ENCODE data around the gene GPC2. TPM values are rescaled to one million over a fixed set of nuclear protein-coding genes. Genes with fewer than 3 reads are reported as not detected.
A peak's percentile ranks its signal among the peaks of the same experiment; 100 is the strongest.

The GPC2 gene
- total and polyA plus RNA-seq, 2 experiments from 2014 or later = 0.16 to 0.22 TPM

GRCh38 chr7:100128637-100128963 lies 48.6 kb downstream of the GPC2 start:
- Histone ChIP-seq H3K4me2 (ENCODE audit: unreplicated experiment) (no peak overlapping the region), H3K36me3 (ENCODE audit: low read depth) (no peaks in the 10 kb centered on the region), H4K20me1 (ENCODE audit: insufficient read depth) (no peaks in the 10 kb centered on the region), H3K4me1 (ENCODE audit: insufficient read depth) (peaks cover 3% of the 10 kb centered on the region; the same call in 1 of the 2 replicates), H3K9me2 (ENCODE audit: insufficient read depth) (no peaks in the 10 kb centered on the region), H3K79me2 (ENCODE audit: insufficient read depth) (peaks cover 5% of the 10 kb centered on the region; the same call in 1 of the 2 replicates), H3K9me3 (ENCODE audit: low read depth) (no peaks in the 10 kb centered on the region), H3K27ac (no peak overlapping the region), H3K4me3 (no peak overlapping the region), H3K27me3 (replicated peaks; ENCODE audit: insufficient read depth) (no peaks in the 10 kb centered on the region), H3F3A (ENCODE audit: insufficient read depth) (peaks cover 4% of the 10 kb centered on the region; the same call in 1 of the 2 replicates), H2AFZ (no peak overlapping the region), H3K9ac (no peak overlapping the region)
- in situ Hi-C loops (cut with MboI) = no loop called here
- WGBS, 2 experiments (ENCODE audit: low coverage in 1 of 2, low lambda C conversion rate in 2 of 2, missing lambda C conversion rate in 2 of 2) = 38 to 62% methylated on average over 1 of the region's 1 CpG
- no peak for TF ChIP-seq EZH2phosphoT487 (IDR thresholded peaks at IDR 0.05; ENCODE audit: insufficient read depth, low read depth)
- no peak for TF ChIP-seq EZH2 (IDR thresholded peaks at IDR 0.05; ENCODE audit: insufficient read depth, poor library complexity, severe bottlenecking)
- DNase-seq = no peak

GRCh38 chr7:100127866-100128636 lies 49.1 kb downstream of the GPC2 start:
- Histone ChIP-seq H3K27me3 (replicated peaks; ENCODE audit: insufficient read depth) (no peaks in the 10 kb centered on the region), H3K79me2 (ENCODE audit: insufficient read depth) (peaks cover 5% of the 10 kb centered on the region; the same call in 1 of the 2 replicates), H4K20me1 (ENCODE audit: insufficient read depth) (no peaks in the 10 kb centered on the region), H3K9me2 (ENCODE audit: insufficient read depth) (no peaks in the 10 kb centered on the region), H2AFZ (peak overlapping the region; percentile 95), H3K4me1 (ENCODE audit: insufficient read depth) (peaks cover 3% of the 10 kb centered on the region; the same call in 1 of the 2 replicates), H3K4me2 (ENCODE audit: unreplicated experiment) (peak overlapping the region; percentile 99), H3K4me3 (peak overlapping the region; percentile 99), H3K9ac (peak overlapping the region; percentile 94), H3K27ac (no peak overlapping the region), H3K36me3 (ENCODE audit: low read depth) (no peaks in the 10 kb centered on the region), H3K9me3 (ENCODE audit: low read depth) (no peaks in the 10 kb centered on the region), H3F3A (ENCODE audit: insufficient read depth) (peaks cover 4% of the 10 kb centered on the region; the same call in 1 of the 2 replicates)
- WGBS, 2 experiments (ENCODE audit: low coverage in 1 of 2, low lambda C conversion rate in 2 of 2, missing lambda C conversion rate in 2 of 2) = 6 to 7% methylated on average over 37 of the region's 37 CpGs
- TF ChIP-seq EZH2 (IDR thresholded peaks at IDR 0.05; ENCODE audit: insufficient read depth, poor library complexity, severe bottlenecking) = no peak
- DNase-seq = peak; percentile 43
- in situ Hi-C loops (cut with MboI) = no loop called here

- in situ Hi-C loops (cut with MboI) = no loop called here
- no peaks in the 10 kb centered on the region for H3K9me2 ChIP-seq (ENCODE audit: insufficient read depth)
- peaks cover 4% of the 10 kb centered on the region; the same call in 1 of the 2 replicates for H3F3A ChIP-seq (ENCODE audit: insufficient read depth)
- H3K4me1 ChIP-seq (ENCODE audit: insufficient read depth) = peaks cover 3% of the 10 kb centered on the region; the same call in 1 of the 2 replicates
- peak; percentile 95 for DNase-seq
- TF ChIP-seq EZH2phosphoT487 (IDR thresholded peaks at IDR 0.05; ENCODE audit: insufficient read depth, low read depth) (no peak), EZH2 (IDR thresholded peaks at IDR 0.05; ENCODE audit: insufficient read depth, poor library complexity, severe bottlenecking) (no peak)
- H3K4me2 ChIP-seq (ENCODE audit: unreplicated experiment) = peak within 1 kb of the TSS; percentile 99
- no peaks in the 10 kb centered on the region for H4K20me1 ChIP-seq (ENCODE audit: insufficient read depth)
- no peaks in the 10 kb centered on the region for H3K27me3 ChIP-seq (replicated peaks; ENCODE audit: insufficient read depth)
- H3K9ac ChIP-seq = peak within 1 kb of the TSS; percentile 94
- no peaks in the 10 kb centered on the region for H3K9me3 ChIP-seq (ENCODE audit: low read depth)
- peak within 1 kb of the TSS; percentile 99 for H3K4me3 ChIP-seq
- no peaks in the 10 kb centered on the region for H3K36me3 ChIP-seq (ENCODE audit: low read depth)
- peak within 1 kb of the TSS; percentile 95 for H2AFZ ChIP-seq
- 0 to 3% methylated on average over 48 to 55 of the region's 85 CpGs for WGBS, 2 experiments (ENCODE audit: low coverage in 1 of 2, low lambda C conversion rate in 2 of 2, missing lambda C conversion rate in 2 of 2)
- H3K79me2 ChIP-seq (ENCODE audit: insufficient read depth) = peaks cover 13% of the 10 kb centered on the region
- peak within 1 kb of the TSS; percentile 97 for H3K27ac ChIP-seq
Observed at GRCh38 chr7:100126931-100127865, 50.0 kb downstream of the GPC2 start, which contains the start of gene MBLAC1. MBLAC1 (plus strand) TSS chr7:100126967; CDS start chr7:100127396, 429 bp downstream.

GRCh38 chr7:100126239-100126930 lies 50.8 kb downstream of the GPC2 start:
- peak overlapping the region; percentile 94 for H3K9ac ChIP-seq
- in situ Hi-C loops (cut with MboI) = no loop called here
- H3K79me2 ChIP-seq (ENCODE audit: insufficient read depth) = peaks cover 22% of the 10 kb centered on the region
- H2AFZ ChIP-seq = peak overlapping the region; percentile 95
- TF ChIP-seq EZH2 (IDR thresholded peaks at IDR 0.05; ENCODE audit: insufficient read depth, poor library complexity, severe bottlenecking) (no peak), EZH2phosphoT487 (IDR thresholded peaks at IDR 0.05; ENCODE audit: insufficient read depth, low read depth) (no peak)
- peaks cover 2% of the 10 kb centered on the region; the same call in 1 of the 2 replicates for H3K4me1 ChIP-seq (ENCODE audit: insufficient read depth)
- no peaks in the 10 kb centered on the region for H3K9me3 ChIP-seq (ENCODE audit: low read depth)
- WGBS, 2 experiments (ENCODE audit: low coverage in 1 of 2, low lambda C conversion rate in 2 of 2, missing lambda C conversion rate in 2 of 2) = 5 to 6% methylated on average over 29 of the region's 29 CpGs
- no peaks in the 10 kb centered on the region for H3K36me3 ChIP-seq (ENCODE audit: low read depth)
- peak overlapping the region; percentile 99 for H3K4me2 ChIP-seq (ENCODE audit: unreplicated experiment)
- H4K20me1 ChIP-seq (ENCODE audit: insufficient read depth) = no peaks in the 10 kb centered on the region
- peak overlapping the region; percentile 99 for H3K4me3 ChIP-seq
- peaks cover 4% of the 10 kb centered on the region; the same call in 1 of the 2 replicates for H3F3A ChIP-seq (ENCODE audit: insufficient read depth)
- no peaks in the 10 kb centered on the region for H3K9me2 ChIP-seq (ENCODE audit: insufficient read depth)
- H3K27me3 ChIP-seq (replicated peaks; ENCODE audit: insufficient read depth) = no peaks in the 10 kb centered on the region
- peak; percentile 12 for DNase-seq
- H3K27ac ChIP-seq = peak overlapping the region; percentile 97

Measured in GM23248 (cell line).